HG02970 (cell line): ENCODE results near the gene IFI16.

Source experiments
- ATAC-seq: cut with Tn5 transposase; IDR thresholded peaks from one replicate; pipeline ENCODE4 v1.9.1; 2021; ENCODE audit warnings: mild to moderate bottlenecking, moderate library complexity, moderate number of reproducible peaks; ENCODE audit not compliant: unreplicated experiment, low FRiP score

The IFI16 gene

GRCh38 chr1:159009704-159010361 is at the start of gene IFI16:
Gene IFI16 (plus strand): TSS chr1:159009907. CDS start chr1:159014681, 4,774 bp downstream.
- ATAC-seq, result peak; percentile 61

GRCh38 chr1:158961178-158961577 is 48.5 kb upstream of the IFI16 start:
- no peak for ATAC-seq

- no peak for ATAC-seq
Measured at GRCh38 chr1:158962983-158963382, 46.7 kb upstream of the IFI16 start.

- no peak for ATAC-seq
Measured at GRCh38 chr1:158969166-158969565, 40.5 kb upstream of the IFI16 start.

GRCh38 chr1:158969855-158970254 is 39.9 kb upstream of the IFI16 start:
- ATAC-seq, result no peak

- ATAC-seq, result no peak
Measured at GRCh38 chr1:158972841-158973240, 36.9 kb upstream of the IFI16 start.

GRCh38 chr1:158976219-158976618 is 33.5 kb upstream of the IFI16 start:
- ATAC-seq, result no peak

GRCh38 chr1:158978730-158979129 is 31.0 kb upstream of the IFI16 start:
- ATAC-seq, result no peak

- no peak for ATAC-seq
Measured at GRCh38 chr1:158979229-158979628, 30.5 kb upstream of the IFI16 start.

- ATAC-seq, result no peak
Measured at GRCh38 chr1:158983235-158983634, 26.5 kb upstream of the IFI16 start.

- no peak for ATAC-seq
Measured at GRCh38 chr1:158984386-158984785, 25.3 kb upstream of the IFI16 start.

GRCh38 chr1:158989424-158989823 is 20.3 kb upstream of the IFI16 start:
- no peak for ATAC-seq

GRCh38 chr1:158992787-158993312 is 16.9 kb upstream of the IFI16 start:
- no peak for ATAC-seq

- no peak for ATAC-seq
Measured at GRCh38 chr1:158996998-158997397, 12.7 kb upstream of the IFI16 start.

GRCh38 chr1:158998037-158998780 is 11.5 kb upstream of the IFI16 start:
- no peak for ATAC-seq

- ATAC-seq, result no peak
Measured at GRCh38 chr1:158998781-158999161, 10.9 kb upstream of the IFI16 start.

- ATAC-seq, result no peak
Measured at GRCh38 chr1:158999316-159000069, 10.2 kb upstream of the IFI16 start.

GRCh38 chr1:159000070-159000409 is 9.7 kb upstream of the IFI16 start:
- no peak for ATAC-seq

- no peak for ATAC-seq
Measured at GRCh38 chr1:159000625-159001024, 9.1 kb upstream of the IFI16 start.

GRCh38 chr1:159005161-159005560 is 4.5 kb upstream of the IFI16 start:
- ATAC-seq, result no peak

- no peak for ATAC-seq
Measured at GRCh38 chr1:159005676-159006075, 4.0 kb upstream of the IFI16 start.
